ENCODE results near the gene DSE. TPM values are rescaled to one million over a fixed set of nuclear protein-coding genes. Genes with fewer than 3 reads are reported as not detected.

DSE gene
- total RNA-seq, 2 donors from 2014 or later = 8.5 to 15.1 TPM

DNA sequence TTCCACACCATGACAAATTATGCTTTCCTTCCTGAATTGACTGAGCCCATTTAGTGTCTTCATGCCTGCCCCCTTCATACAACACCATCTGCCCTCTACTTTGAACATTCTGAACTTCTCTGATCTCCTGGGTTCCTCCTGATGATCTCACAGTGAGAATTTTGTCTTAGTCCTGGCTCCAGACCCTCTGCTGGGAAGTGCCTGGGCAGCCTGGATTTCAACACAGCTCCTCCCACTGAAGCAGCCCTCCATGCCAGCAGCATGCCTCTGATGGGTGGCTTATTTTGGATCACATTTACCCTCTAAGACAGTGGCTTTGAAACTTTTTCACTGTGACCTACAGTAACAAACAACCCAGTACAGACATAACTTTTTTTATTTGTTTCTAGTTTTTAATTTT, 41.5 kb downstream of the DSE start:
- DNase-seq (no peak), ATAC-seq (replicated peaks in 1 of 2) (no peak)
- H3K27me3 Mint-ChIP-seq (ENCODE audit: low read depth) = no peaks in the 10 kb centered on the region
- H3K4me3 Mint-ChIP-seq = no peak overlapping the region
- H3K36me3 Mint-ChIP-seq (ENCODE audit: insufficient read depth in 2 of 2) = no peaks in the 10 kb centered on the region
- no peaks in the 10 kb centered on the region for H3K4me1 Mint-ChIP-seq (ENCODE audit: low read depth)
- no peak overlapping the region for H3K27ac Mint-ChIP-seq
- no peaks in the 10 kb centered on the region for H3K9me3 Mint-ChIP-seq

DNA sequence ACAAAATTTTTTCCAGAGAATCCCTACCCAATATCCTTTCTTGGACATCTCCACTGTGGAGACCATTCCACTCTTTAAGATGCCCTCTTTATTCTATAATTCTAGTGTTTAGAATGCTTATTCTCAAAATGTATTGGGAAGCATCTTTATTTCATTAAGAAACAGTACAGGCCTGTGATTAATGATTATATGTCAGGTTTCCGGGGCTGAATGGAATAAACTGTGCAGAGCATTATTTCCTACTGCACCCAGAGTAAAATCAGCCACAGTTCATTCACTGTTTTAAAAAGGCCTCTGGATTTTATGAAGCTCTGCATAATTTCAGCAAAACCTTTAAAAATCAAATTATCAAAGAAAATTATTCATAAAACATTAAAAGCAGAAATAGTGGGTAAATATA, 42.6 kb downstream of the DSE start:
- Mint-ChIP-seq H3K4me1 (ENCODE audit: low read depth) (no peaks in the 10 kb centered on the region), H3K4me3 (no peak overlapping the region), H3K27me3 (ENCODE audit: low read depth) (no peaks in the 10 kb centered on the region), H3K27ac (no peak overlapping the region), H3K9me3 (no peaks in the 10 kb centered on the region), H3K36me3 (ENCODE audit: insufficient read depth in 2 of 2) (no peaks in the 10 kb centered on the region)
- ATAC-seq (replicated peaks in 1 of 2) (no peak), DNase-seq (no peak)

DNA sequence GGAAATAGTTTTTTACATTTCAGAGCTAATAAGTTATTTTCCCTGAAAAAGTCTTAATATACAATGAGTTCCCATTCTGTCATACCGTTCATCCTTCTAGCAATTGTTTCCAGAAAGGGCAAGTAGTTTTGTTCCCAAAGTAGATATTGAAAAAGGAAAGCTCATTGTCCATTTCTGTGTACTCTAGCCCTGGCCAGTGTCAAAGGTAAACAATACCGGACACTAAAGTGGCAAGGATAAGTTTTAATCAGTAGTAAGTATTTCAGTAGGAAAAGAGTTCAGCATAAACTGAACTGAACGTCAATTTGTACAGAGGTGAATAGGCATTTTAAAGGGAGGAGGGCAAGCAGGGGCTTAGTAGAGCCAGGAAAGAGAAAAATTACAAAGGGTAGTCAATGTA, 46.9 kb downstream of the DSE start:
- H3K4me3 Mint-ChIP-seq = no peak overlapping the region
- H3K27me3 Mint-ChIP-seq (ENCODE audit: low read depth) = no peaks in the 10 kb centered on the region
- H3K36me3 Mint-ChIP-seq (ENCODE audit: insufficient read depth in 2 of 2) = no peaks in the 10 kb centered on the region
- H3K9me3 Mint-ChIP-seq = no peaks in the 10 kb centered on the region
- no peak overlapping the region for H3K27ac Mint-ChIP-seq
- no peak for ATAC-seq (replicated peaks in 1 of 2)
- DNase-seq = no peak
- H3K4me1 Mint-ChIP-seq (ENCODE audit: low read depth) = no peaks in the 10 kb centered on the region

DNA sequence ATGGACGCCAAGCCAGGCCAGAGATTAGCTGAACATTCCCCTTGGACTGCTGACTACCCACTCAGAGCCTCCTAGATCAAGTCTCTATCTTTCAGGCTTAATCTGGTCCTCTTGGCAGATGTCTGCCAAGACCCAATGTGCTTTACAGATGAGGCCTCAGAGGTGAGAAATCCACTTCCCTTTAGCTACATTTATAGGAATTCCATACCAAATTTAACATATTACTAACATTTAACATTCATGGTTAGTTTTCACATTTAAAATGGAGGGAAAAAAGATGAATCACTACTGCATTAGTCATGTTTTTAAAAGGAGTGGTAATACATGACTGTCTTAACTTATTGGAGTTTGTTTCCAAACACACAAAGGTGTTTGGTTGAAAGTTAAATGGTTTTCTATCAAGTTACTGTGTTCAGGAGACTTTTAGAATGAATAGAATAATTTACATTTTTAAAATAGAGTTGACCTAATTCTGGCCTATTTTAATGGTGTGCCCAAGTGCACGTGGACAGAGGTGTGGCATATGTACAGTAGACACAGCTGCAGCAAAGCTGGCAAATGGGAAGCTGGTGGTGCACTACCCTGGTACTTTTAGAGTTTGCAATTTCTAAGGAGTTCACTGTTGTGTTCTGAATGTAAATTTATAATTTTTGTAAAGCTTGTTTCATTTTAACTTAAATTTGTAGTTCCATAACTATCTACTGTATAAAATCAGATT, 48.5 kb downstream of the DSE start:
- Mint-ChIP-seq H3K4me1 (ENCODE audit: low read depth) (no peaks in the 10 kb centered on the region), H3K4me3 (no peak overlapping the region), H3K9me3 (no peaks in the 10 kb centered on the region), H3K36me3 (ENCODE audit: insufficient read depth in 2 of 2) (no peaks in the 10 kb centered on the region), H3K27ac (no peak overlapping the region), H3K27me3 (ENCODE audit: low read depth) (no peaks in the 10 kb centered on the region)
- DNase-seq = no peak
- no peak for ATAC-seq (replicated peaks in 1 of 2)

- Mint-ChIP-seq H3K4me1 (ENCODE audit: low read depth) (no peaks in the 10 kb centered on the region), H3K27me3 (ENCODE audit: low read depth) (no peaks in the 10 kb centered on the region), H3K36me3 (ENCODE audit: insufficient read depth in 2 of 2) (no peaks in the 10 kb centered on the region), H3K4me3 (no peak overlapping the region), H3K27ac (no peak overlapping the region), H3K9me3 (no peaks in the 10 kb centered on the region)
- ATAC-seq (replicated peaks in 1 of 2) (no peak), DNase-seq (no peak)
Measured at GRCh38 chr6:116420341-116420740, 49.6 kb downstream of the DSE start.

GRCh38 chr6:116422238-116422637, 51.5 kb downstream of the DSE start:
- no peak overlapping the region for H3K27ac Mint-ChIP-seq
- no peaks in the 10 kb centered on the region for H3K27me3 Mint-ChIP-seq (ENCODE audit: low read depth)

GRCh38 chr6:116424001-116424400, 53.3 kb downstream of the DSE start:
- ATAC-seq (replicated peaks in 1 of 2) = no peak
- Mint-ChIP-seq H3K9me3 (no peaks in the 10 kb centered on the region), H3K27ac (no peak overlapping the region)

More at GRCh38 chr6:116422238-116422637, 51.5 kb downstream of the DSE start:
- Mint-ChIP-seq H3K4me1 (ENCODE audit: low read depth) (no peaks in the 10 kb centered on the region), H3K4me3 (no peak overlapping the region), H3K36me3 (ENCODE audit: insufficient read depth in 2 of 2) (no peaks in the 10 kb centered on the region), H3K9me3 (no peaks in the 10 kb centered on the region)
- DNase-seq (no peak), ATAC-seq (replicated peaks in 1 of 2) (no peak)

DNA sequence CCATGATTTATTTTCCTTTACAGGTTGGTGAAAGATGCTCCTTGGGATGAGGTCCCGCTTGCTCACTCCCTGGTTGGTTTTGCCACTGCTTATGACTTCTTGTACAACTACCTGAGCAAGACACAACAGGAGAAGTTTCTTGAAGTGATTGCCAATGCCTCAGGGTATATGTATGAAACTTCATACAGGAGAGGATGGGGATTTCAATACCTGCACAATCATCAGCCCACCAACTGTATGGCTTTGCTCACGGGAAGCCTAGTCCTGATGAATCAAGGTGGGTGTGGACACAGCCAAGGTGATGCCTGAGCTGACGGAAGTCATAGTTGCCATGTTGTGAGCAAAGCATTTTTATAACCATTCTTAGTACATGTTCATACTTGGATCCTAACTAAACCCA, 55.8 kb downstream of the DSE start:
- no peaks in the 10 kb centered on the region for H3K27me3 Mint-ChIP-seq (ENCODE audit: low read depth)
- H3K4me3 Mint-ChIP-seq = no peak overlapping the region
- ATAC-seq (replicated peaks in 1 of 2) = no peak
- DNase-seq = no peak
- no peaks in the 10 kb centered on the region for H3K9me3 Mint-ChIP-seq
- no peaks in the 10 kb centered on the region for H3K36me3 Mint-ChIP-seq (ENCODE audit: insufficient read depth in 2 of 2)
- no peak overlapping the region for H3K27ac Mint-ChIP-seq
- no peaks in the 10 kb centered on the region for H3K4me1 Mint-ChIP-seq (ENCODE audit: low read depth)

More at GRCh38 chr6:116424001-116424400, 53.3 kb downstream of the DSE start:
- Mint-ChIP-seq H3K36me3 (ENCODE audit: insufficient read depth in 2 of 2) (no peaks in the 10 kb centered on the region), H3K27me3 (ENCODE audit: low read depth) (no peaks in the 10 kb centered on the region), H3K4me1 (ENCODE audit: low read depth) (no peaks in the 10 kb centered on the region), H3K4me3 (no peak overlapping the region)
- no peak for DNase-seq

DNA sequence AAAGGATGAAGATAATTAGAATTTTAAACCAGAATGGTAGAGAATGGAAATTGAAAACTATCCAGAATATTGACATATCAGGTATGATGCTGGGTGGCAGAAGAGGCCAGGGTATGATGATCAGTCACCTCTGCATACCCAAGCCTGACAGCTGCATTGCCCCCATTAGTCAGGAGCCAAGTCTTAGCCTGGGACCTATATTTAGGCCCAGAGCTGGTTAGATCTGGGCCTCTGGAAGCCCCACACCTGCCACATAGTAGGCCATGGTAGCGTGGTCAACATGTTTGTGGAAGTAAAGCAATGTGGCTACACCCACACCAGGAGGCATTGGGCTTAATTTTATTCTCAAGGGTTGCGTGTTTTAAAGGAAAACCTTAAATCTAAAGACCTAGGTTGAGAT, 58.4 kb downstream of the DSE start:
- Mint-ChIP-seq H3K36me3 (ENCODE audit: insufficient read depth in 2 of 2) (no peaks in the 10 kb centered on the region), H3K4me3 (no peak overlapping the region), H3K4me1 (ENCODE audit: low read depth) (no peaks in the 10 kb centered on the region), H3K27ac (no peak overlapping the region), H3K27me3 (ENCODE audit: low read depth) (no peaks in the 10 kb centered on the region), H3K9me3 (no peaks in the 10 kb centered on the region)
- DNase-seq (no peak), ATAC-seq (replicated peaks in 1 of 2) (no peak)

- no peaks in the 10 kb centered on the region for H3K4me1 Mint-ChIP-seq (ENCODE audit: low read depth)
- no peaks in the 10 kb centered on the region for H3K27me3 Mint-ChIP-seq (ENCODE audit: low read depth)
- no peaks in the 10 kb centered on the region for H3K36me3 Mint-ChIP-seq (ENCODE audit: insufficient read depth in 2 of 2)
- DNase-seq = no peak
- no peak for ATAC-seq (replicated peaks in 1 of 2)
- H3K27ac Mint-ChIP-seq = no peak overlapping the region
- H3K4me3 Mint-ChIP-seq = no peak overlapping the region
- no peaks in the 10 kb centered on the region for H3K9me3 Mint-ChIP-seq
Measured at GRCh38 chr6:116430860-116431259, 60.1 kb downstream of the DSE start.

DNA sequence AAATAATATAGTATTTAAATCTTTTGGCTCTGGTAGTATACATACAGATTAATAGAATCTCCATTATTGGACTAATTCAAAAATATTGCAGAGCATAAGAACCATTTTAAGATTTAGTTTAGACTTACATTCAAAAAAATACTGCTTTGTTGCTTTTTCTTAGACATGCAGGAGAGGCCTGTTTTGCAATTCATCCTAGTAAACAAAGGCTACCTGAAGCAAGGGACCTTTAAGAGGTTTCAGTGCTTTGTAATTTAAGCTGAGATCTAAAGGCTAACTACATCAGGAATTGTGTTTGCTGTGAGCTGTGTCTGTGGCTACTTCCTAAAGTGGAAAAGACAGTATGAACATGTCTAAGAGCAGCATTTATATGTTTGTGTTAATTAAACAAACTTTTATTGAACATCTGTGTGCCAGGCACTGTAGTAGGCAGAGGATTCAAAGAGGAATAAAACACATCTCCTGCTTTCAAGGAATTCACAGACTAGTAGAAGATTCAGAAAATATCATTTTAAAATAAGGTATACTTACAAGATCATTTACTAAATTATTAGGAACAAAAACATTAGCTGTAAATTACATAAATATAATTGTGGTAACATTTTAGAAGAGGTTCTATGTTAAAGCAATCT, 61.3 kb downstream of the DSE start:
- Mint-ChIP-seq H3K4me1 (ENCODE audit: low read depth) (no peaks in the 10 kb centered on the region), H3K9me3 (no peaks in the 10 kb centered on the region), H3K36me3 (ENCODE audit: insufficient read depth in 2 of 2) (no peaks in the 10 kb centered on the region), H3K27ac (no peak overlapping the region), H3K4me3 (no peak overlapping the region), H3K27me3 (ENCODE audit: low read depth) (no peaks in the 10 kb centered on the region)
- DNase-seq = no peak
- ATAC-seq (replicated peaks in 1 of 2) = no peak

DNA sequence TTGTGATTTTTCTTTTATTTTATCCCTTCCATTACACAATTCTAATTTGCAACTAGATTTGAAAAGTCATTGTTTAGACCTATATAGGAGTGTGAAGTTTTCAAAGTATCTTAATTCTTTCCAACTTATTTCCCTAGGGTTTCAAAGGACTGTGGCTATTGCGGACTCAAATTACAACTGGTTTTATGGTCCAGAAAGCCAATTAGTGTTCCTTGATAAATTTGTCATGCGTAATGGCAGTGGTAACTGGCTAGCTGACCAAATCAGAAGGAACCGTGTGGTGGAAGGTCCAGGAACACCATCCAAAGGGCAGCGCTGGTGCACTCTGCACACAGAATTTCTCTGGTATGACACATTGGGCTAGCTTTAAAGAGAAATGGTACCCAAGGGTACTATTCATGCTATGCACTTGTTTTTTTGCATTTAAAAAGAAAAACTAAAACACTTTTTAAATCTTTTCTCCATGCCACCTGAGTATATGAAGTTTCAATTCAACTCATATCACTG, 62.5 kb downstream of the DSE start:
- DNase-seq (no peak), ATAC-seq (replicated peaks in 1 of 2) (no peak)
- no peak overlapping the region for H3K27ac Mint-ChIP-seq
- no peak overlapping the region for H3K4me3 Mint-ChIP-seq
- H3K4me1 Mint-ChIP-seq (ENCODE audit: low read depth) = no peaks in the 10 kb centered on the region
- H3K27me3 Mint-ChIP-seq (ENCODE audit: low read depth) = no peaks in the 10 kb centered on the region
- no peaks in the 10 kb centered on the region for H3K36me3 Mint-ChIP-seq (ENCODE audit: insufficient read depth in 2 of 2)
- H3K9me3 Mint-ChIP-seq = no peaks in the 10 kb centered on the region

DNA sequence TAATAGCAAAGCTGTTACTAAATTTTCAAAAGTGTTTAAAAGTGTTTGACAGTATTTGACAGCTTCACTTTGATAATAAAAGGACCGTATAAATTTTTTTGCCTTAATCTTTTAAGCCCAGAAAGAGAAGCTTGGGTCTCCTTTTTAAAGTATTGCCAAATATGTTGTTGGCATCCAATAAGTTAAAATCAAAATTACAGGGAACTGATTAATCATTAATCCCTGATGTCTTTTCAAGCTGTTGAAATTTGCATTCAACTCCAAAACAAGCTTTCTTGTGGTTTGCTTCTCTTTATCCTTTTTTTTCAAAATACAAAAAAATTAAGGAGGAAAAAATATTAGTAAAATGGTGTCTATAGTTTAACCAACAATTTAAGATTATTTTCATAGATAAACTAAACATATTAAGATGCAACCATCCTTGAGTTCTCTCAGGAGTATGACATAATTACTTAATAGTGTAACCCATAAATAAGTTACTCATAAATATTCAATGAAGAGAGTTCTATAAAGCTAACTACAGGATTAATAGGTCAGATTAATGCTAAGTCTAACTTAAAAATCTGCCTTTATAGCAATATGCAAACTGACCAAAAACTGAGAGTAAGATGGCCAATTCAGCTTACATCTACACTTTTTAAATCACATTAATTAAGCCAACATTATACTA, 63.4 kb downstream of the DSE start:
- Mint-ChIP-seq H3K36me3 (ENCODE audit: insufficient read depth in 2 of 2) (no peaks in the 10 kb centered on the region), H3K27ac (no peak overlapping the region), H3K27me3 (ENCODE audit: low read depth) (no peaks in the 10 kb centered on the region), H3K4me1 (ENCODE audit: low read depth) (no peaks in the 10 kb centered on the region), H3K4me3 (no peak overlapping the region), H3K9me3 (no peaks in the 10 kb centered on the region)
- ATAC-seq (replicated peaks in 1 of 2) (no peak), DNase-seq (no peak)
